Measurements from ENCODE around the gene PUS1.

GRCh38 chr12:131947482-131948027 lies 18.5 kb downstream of the PUS1 start:
- TF ChIP-seq YY1 (IDR thresholded peaks at IDR 0.05; ENCODE audit: insufficient read depth, insufficient read length) (no peak), ZNF274 (IDR thresholded peaks at IDR 0.05; ENCODE audit: low read depth, low read length) (no peak), SUZ12 (IDR thresholded peaks at IDR 0.05; ENCODE audit: extremely low read depth, insufficient read depth, insufficient read length) (no peak)
